ENCODE results near the gene ERI3.

The ERI3 gene

GRCh38 chr1:44334968-44335367 is 20.1 kb downstream of the ERI3 start:
- H4K20me1 ChIP-seq (ENCODE audit: insufficient read depth, low read length) = peaks cover 9% of the 10 kb centered on the region; the same call in 1 of the 2 replicates
- no peak overlapping the region for H3K4me2 ChIP-seq (ENCODE audit: insufficient read depth, low read length)

GRCh38 chr1:44333376-44333775 is 21.7 kb downstream of the ERI3 start:
- no peak overlapping the region for H2AFZ ChIP-seq (ENCODE audit: low read depth, low read length)
- no peak for ATAC-seq (ENCODE audit: insufficient read depth, low read depth)
- no peak for DNase-seq
- no peak overlapping the region for H3K4me3 ChIP-seq (ENCODE audit: low read depth in 1 of 2, low read length in 2 of 2)
- no peak for TF ChIP-seq EZH2 (IDR thresholded peaks at IDR 0.05; ENCODE audit: borderline replicate concordance, low read depth, low read length, severe bottlenecking)
- no peak for TF ChIP-seq CTCF (IDR thresholded peaks at IDR 0.05; ENCODE audit: borderline replicate concordance, extremely low read depth, low read length, poor library complexity, severe bottlenecking)
- H3K79me2 ChIP-seq (ENCODE audit: insufficient read depth, low read length) = 0 out of 2 replicates have a peak, but pooled peaks cover 2% of the 10 kb centered on the region
- no peaks in the 10 kb centered on the region for H3K9me3 ChIP-seq (ENCODE audit: insufficient read depth, low read length, severe bottlenecking)
- H3K9ac ChIP-seq (ENCODE audit: low read depth, low read length) = no peak overlapping the region
- H3K27me3 ChIP-seq (ENCODE audit: insufficient read depth, low read length, poor library complexity) = no peaks in the 10 kb centered on the region
- no peak overlapping the region for H3K4me2 ChIP-seq (ENCODE audit: insufficient read depth, low read length)
- peaks cover 16% of the 10 kb centered on the region; the same call in 1 of the 2 replicates for H4K20me1 ChIP-seq (ENCODE audit: insufficient read depth, low read length)
- peaks cover 68% of the 10 kb centered on the region for H3K36me3 ChIP-seq (ENCODE audit: insufficient read depth, low read length)
- H3K27ac ChIP-seq (ENCODE audit: low read length) = no peak overlapping the region
- H3K4me1 ChIP-seq (ENCODE audit: insufficient read depth, low read length) = no peaks in the 10 kb centered on the region

More at GRCh38 chr1:44334968-44335367, 20.1 kb downstream of the ERI3 start:
- no peaks in the 10 kb centered on the region for H3K4me1 ChIP-seq (ENCODE audit: insufficient read depth, low read length)
- H3K36me3 ChIP-seq (ENCODE audit: insufficient read depth, low read length) = peaks cover 71% of the 10 kb centered on the region
- no peaks in the 10 kb centered on the region for H3K27me3 ChIP-seq (ENCODE audit: insufficient read depth, low read length, poor library complexity)
- TF ChIP-seq EZH2 (IDR thresholded peaks at IDR 0.05; ENCODE audit: borderline replicate concordance, low read depth, low read length, severe bottlenecking) (no peak), CTCF (IDR thresholded peaks at IDR 0.05; ENCODE audit: borderline replicate concordance, extremely low read depth, low read length, poor library complexity, severe bottlenecking) (no peak)
- DNase-seq (no peak), ATAC-seq (ENCODE audit: insufficient read depth, low read depth) (no peak)
- H2AFZ ChIP-seq (ENCODE audit: low read depth, low read length) = no peak overlapping the region
- 0 out of 2 replicates have a peak, but pooled peaks cover 7% of the 10 kb centered on the region for H3K79me2 ChIP-seq (ENCODE audit: insufficient read depth, low read length)
- H3K9ac ChIP-seq (ENCODE audit: low read depth, low read length) = no peak overlapping the region
- no peak overlapping the region for H3K27ac ChIP-seq (ENCODE audit: low read length)
- no peaks in the 10 kb centered on the region for H3K9me3 ChIP-seq (ENCODE audit: insufficient read depth, low read length, severe bottlenecking)
- H3K4me3 ChIP-seq (ENCODE audit: low read depth in 1 of 2, low read length in 2 of 2) = no peak overlapping the region

GRCh38 chr1:44332505-44332904 is 22.6 kb downstream of the ERI3 start:
- no peaks in the 10 kb centered on the region for H3K4me1 ChIP-seq (ENCODE audit: insufficient read depth, low read length)
- H3K27ac ChIP-seq (ENCODE audit: low read length) = no peak overlapping the region
- H3K27me3 ChIP-seq (ENCODE audit: insufficient read depth, low read length, poor library complexity) = no peaks in the 10 kb centered on the region
- no peaks in the 10 kb centered on the region for H3K79me2 ChIP-seq (ENCODE audit: insufficient read depth, low read length)
- no peak overlapping the region for H3K4me3 ChIP-seq (ENCODE audit: low read depth in 1 of 2, low read length in 2 of 2)
- DNase-seq (no peak), ATAC-seq (ENCODE audit: insufficient read depth, low read depth) (no peak)
- TF ChIP-seq CTCF (IDR thresholded peaks at IDR 0.05; ENCODE audit: borderline replicate concordance, extremely low read depth, low read length, poor library complexity, severe bottlenecking) = no peak
- no peak for TF ChIP-seq EZH2 (IDR thresholded peaks at IDR 0.05; ENCODE audit: borderline replicate concordance, low read depth, low read length, severe bottlenecking)
- no peak overlapping the region for H3K9ac ChIP-seq (ENCODE audit: low read depth, low read length)
- no peaks in the 10 kb centered on the region for H3K9me3 ChIP-seq (ENCODE audit: insufficient read depth, low read length, severe bottlenecking)
- no peak overlapping the region for H3K4me2 ChIP-seq (ENCODE audit: insufficient read depth, low read length)
- H3K36me3 ChIP-seq (ENCODE audit: insufficient read depth, low read length) = peaks cover 59% of the 10 kb centered on the region
- H4K20me1 ChIP-seq (ENCODE audit: insufficient read depth, low read length) = peaks cover 14% of the 10 kb centered on the region; the same call in 1 of the 2 replicates
- H2AFZ ChIP-seq (ENCODE audit: low read depth, low read length) = no peak overlapping the region

All from DND-41 (cell line).